HepG2 (cell line): ENCODE results near the gene TNS4. TPM values are rescaled to one million over a fixed set of nuclear protein-coding genes. Genes with fewer than 3 reads are reported as not detected.
A peak's percentile ranks its signal among the peaks of the same experiment; 100 is the strongest.

Experiments
- BCL3 ChIP-seq: sonication (generic); formaldehyde crosslinking; IDR thresholded peaks from 2 replicates; pipeline ENCODE4 v1.5.1; 2020; ENCODE audit warnings: mild to moderate bottlenecking, missing genetic modification reagents, moderate library complexity
- BORCS8-MEF2B ChIP-seq: sonication (generic); formaldehyde crosslinking; IDR thresholded peaks from 2 replicates; pipeline ENCODE4 v1.8.0; 2022; ENCODE audit warnings: mild to moderate bottlenecking, missing genetic modification reagents
- CEBPG ChIP-seq: IDR thresholded peaks from 2 replicates; pipeline ENCODE4 v1.6.1; 2016
- CHD4 ChIP-seq: fragments of 200-600 bp; sonication (generic); IDR thresholded peaks from 2 replicates; pipeline ENCODE4 v1.7.0; 2017; ENCODE audit warnings: mild to moderate bottlenecking, low read length, borderline replicate concordance
- KAT2B ChIP-seq: fragments of 150-350 bp; IDR thresholded peaks from 2 replicates; pipeline ENCODE4 v1.6.1; 2014; ENCODE audit warnings: low read depth, low read length, borderline replicate concordance
- KLF16 ChIP-seq, 2 experiments: sonication (generic) in 1 of 2; formaldehyde crosslinking in 1 of 2; IDR thresholded peaks; 2 replicates each; pipeline versions ENCODE4 v1.6.1 to v1.8.0; 2016 to 2023; ENCODE audit warnings: missing genetic modification reagents in 2 of 2, missing compliant biosample characterization in 1 of 2
- MIER2 ChIP-seq: IDR thresholded peaks from 2 replicates; pipeline ENCODE4 v1.6.1; 2016; ENCODE audit warnings: missing biosample characterization, missing genetic modification reagents
- RBM39 ChIP-seq: fragments of 200-400 bp; formaldehyde crosslinking; IDR thresholded peaks from one replicate; pipeline ENCODE4 v1.6.1; 2018; ENCODE audit warnings: antibody characterized with exemption, mild to moderate bottlenecking, low read depth, low read length; ENCODE audit not compliant: poor library complexity, severe bottlenecking
- SKI ChIP-seq: fragments of 450-650 bp; IDR thresholded peaks from one replicate; pipeline ENCODE4 v1.6.1; 2018; ENCODE audit warnings: mild to moderate bottlenecking; ENCODE audit not compliant: partially characterized antibody
- SMYD3 ChIP-seq: sonication (generic); formaldehyde crosslinking; IDR thresholded peaks from 2 replicates; pipeline ENCODE4 v1.8.1; 2023; ENCODE audit warnings: mild to moderate bottlenecking, missing genetic modification reagents
- SOX5 ChIP-seq: IDR thresholded peaks from 2 replicates; pipeline ENCODE4 v1.6.1; 2016; ENCODE audit warnings: borderline replicate concordance
- SUZ12 ChIP-seq: fragments of 150-350 bp; IDR thresholded peaks from 2 replicates; pipeline ENCODE4 v1.6.1; 2014; ENCODE audit warnings: low read depth, low read length
- TEAD3 ChIP-seq: optimal IDR thresholded peaks from 2 replicates; pipeline ENCODE3; 2016; ENCODE audit warnings: borderline replicate concordance
- ZFP36 ChIP-seq: fragments of 150-350 bp; IDR thresholded peaks from 2 replicates; pipeline ENCODE4 v1.6.1; 2018; ENCODE audit warnings: borderline replicate concordance, low read length, low read depth; ENCODE audit not compliant: partially characterized antibody
- ZFY ChIP-seq: sonication (generic); formaldehyde crosslinking; IDR thresholded peaks from 2 replicates; pipeline ENCODE4 v1.4.0; 2020; ENCODE audit warnings: missing genetic modification reagents
- ZNF383 ChIP-seq: sonication (generic); formaldehyde crosslinking; IDR thresholded peaks from 2 replicates; pipeline ENCODE4 v1.4.0; 2020; ENCODE audit warnings: missing genetic modification reagents, mild to moderate bottlenecking, borderline replicate concordance
- ZNF652 ChIP-seq: IDR thresholded peaks from 2 replicates; pipeline ENCODE4 v1.6.1; 2016; ENCODE audit warnings: low read depth, borderline replicate concordance
- ZNF788 ChIP-seq: sonication (generic); formaldehyde crosslinking; IDR thresholded peaks from 2 replicates; pipeline ENCODE4 v1.5.0; 2020; ENCODE audit warnings: mild to moderate bottlenecking, missing genetic modification reagents, borderline replicate concordance
- ZNF878 ChIP-seq: sonication (generic); formaldehyde crosslinking; IDR thresholded peaks from 2 replicates; pipeline ENCODE4 v1.8.1; 2023; ENCODE audit warnings: mild to moderate bottlenecking, missing genetic modification reagents, moderate library complexity
- ZSCAN20 ChIP-seq: sonication (generic); formaldehyde crosslinking; IDR thresholded peaks from 2 replicates; pipeline ENCODE4 v1.4.0; 2020; ENCODE audit warnings: missing genetic modification reagents, mild to moderate bottlenecking, borderline replicate concordance
- ZSCAN25 ChIP-seq: sonication (generic); formaldehyde crosslinking; IDR thresholded peaks from 2 replicates; pipeline ENCODE4 v1.8.0; 2022; ENCODE audit warnings: mild to moderate bottlenecking, missing genetic modification reagents
- polyA plus RNA-seq, 8 experiments: library from polyadenylated mRNA; depleted of rRNA in 3 of 8; stranded (reverse) in 7 of 8; unstranded in 1 of 8; fragments of >200 nt; fragmentation: Illumina TruSeq in 4 of 8; extraction: Trizol in 4 of 8; gene quantifications; 2 replicates each; pipeline versions ENCODE4 v1.2.1 to v1.2.3, GENCODE V29; 2011 to 2016; ENCODE audit warnings: low read depth in 4 of 8, missing spikeins in 1 of 8, mixed read lengths in 1 of 8; ENCODE audit not compliant: insufficient read depth in 1 of 8
- total RNA-seq, 5 experiments: library from RNA; depleted of rRNA; stranded (reverse); fragments of >200 nt; fragmentation: Illumina TruSeq; extraction: Trizol; gene quantifications; 2 replicates each; pipeline ENCODE4 v1.2.3, GENCODE V29; 2016; ENCODE audit warnings: low read depth in 1 of 5
- TF ChIP-seq, protein P1 (sequence below): IDR thresholded peaks from 2 replicates; pipeline ENCODE4 v1.6.1; 2016; ENCODE audit warnings: low read depth, borderline replicate concordance
- TF ChIP-seq, protein P2 (sequence below): sonication (generic); formaldehyde crosslinking; IDR thresholded peaks from 2 replicates; pipeline ENCODE4 v1.4.0; 2020; ENCODE audit warnings: missing genetic modification reagents
- TF ChIP-seq, protein P3 (sequence below): sonication (generic); formaldehyde crosslinking; IDR thresholded peaks from 2 replicates; pipeline ENCODE4 v1.4.0; 2020; ENCODE audit warnings: low read depth, mild to moderate bottlenecking, missing genetic modification reagents

Gene TNS4
- total and polyA plus RNA-seq, 2 of the 13 experiments (the other 11 are each of a cell fraction or from before 2014, with no cell fraction given): 0.58 to 2.1 TPM

GRCh38 chr17:40448639-40449261, 52.7 kb downstream of the TNS4 start (continued):
- TF ChIP-seq BCL3 (no peak), SKI (peak; percentile 91), KAT2B (no peak), CHD4 (no peak), SUZ12 (no peak), SMYD3 (CRISPR knock-in tag) (peak; percentile 93), ZNF652 (CRISPR knock-in tag) (no peak; the same call in 1 of the 2 replicates), CEBPG (CRISPR knock-in tag) (peak; percentile 79), ZFY (CRISPR knock-in tag) (0 out of 2 replicates have a peak, but pooled peaks have one; percentile 46), BORCS8-MEF2B (CRISPR knock-in tag) (peak; percentile 81; the same call in 1 of the 2 replicates), ZNF878 (CRISPR knock-in tag) (peak; percentile 85), ZNF788 (CRISPR knock-in tag) (peak; percentile 96; the same call in 1 of the 2 replicates), ZSCAN20 (CRISPR knock-in tag) (0 out of 2 replicates have a peak, but pooled peaks have one; percentile 88), RBM39 (no peak), ZNF383 (CRISPR knock-in tag) (no peak), SOX5 (CRISPR knock-in tag) (peak; percentile 93), MIER2 (CRISPR knock-in tag) (peak; percentile 77; the same call in 1 of the 2 replicates), ZSCAN25 (CRISPR knock-in tag) (no peak; the same call in 1 of the 2 replicates), TEAD3 (CRISPR knock-in tag) (peak; percentile 76), KLF16 (CRISPR knock-in tag; IDR thresholded peaks at IDR 0.05) (peak in 1 of 2 experiments; percentile 93; a peak in 2 of 4 replicates), ZFP36 (no peak)
- TF ChIP-seq, protein P1, sequence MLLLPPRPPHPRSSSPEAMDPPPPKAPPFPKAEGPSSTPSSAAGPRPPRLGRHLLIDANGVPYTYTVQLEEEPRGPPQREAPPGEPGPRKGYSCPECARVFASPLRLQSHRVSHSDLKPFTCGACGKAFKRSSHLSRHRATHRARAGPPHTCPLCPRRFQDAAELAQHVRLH (CRISPR knock-in tag): peak; percentile 65; the same call in 1 of the 2 replicates
- TF ChIP-seq, protein P2, sequence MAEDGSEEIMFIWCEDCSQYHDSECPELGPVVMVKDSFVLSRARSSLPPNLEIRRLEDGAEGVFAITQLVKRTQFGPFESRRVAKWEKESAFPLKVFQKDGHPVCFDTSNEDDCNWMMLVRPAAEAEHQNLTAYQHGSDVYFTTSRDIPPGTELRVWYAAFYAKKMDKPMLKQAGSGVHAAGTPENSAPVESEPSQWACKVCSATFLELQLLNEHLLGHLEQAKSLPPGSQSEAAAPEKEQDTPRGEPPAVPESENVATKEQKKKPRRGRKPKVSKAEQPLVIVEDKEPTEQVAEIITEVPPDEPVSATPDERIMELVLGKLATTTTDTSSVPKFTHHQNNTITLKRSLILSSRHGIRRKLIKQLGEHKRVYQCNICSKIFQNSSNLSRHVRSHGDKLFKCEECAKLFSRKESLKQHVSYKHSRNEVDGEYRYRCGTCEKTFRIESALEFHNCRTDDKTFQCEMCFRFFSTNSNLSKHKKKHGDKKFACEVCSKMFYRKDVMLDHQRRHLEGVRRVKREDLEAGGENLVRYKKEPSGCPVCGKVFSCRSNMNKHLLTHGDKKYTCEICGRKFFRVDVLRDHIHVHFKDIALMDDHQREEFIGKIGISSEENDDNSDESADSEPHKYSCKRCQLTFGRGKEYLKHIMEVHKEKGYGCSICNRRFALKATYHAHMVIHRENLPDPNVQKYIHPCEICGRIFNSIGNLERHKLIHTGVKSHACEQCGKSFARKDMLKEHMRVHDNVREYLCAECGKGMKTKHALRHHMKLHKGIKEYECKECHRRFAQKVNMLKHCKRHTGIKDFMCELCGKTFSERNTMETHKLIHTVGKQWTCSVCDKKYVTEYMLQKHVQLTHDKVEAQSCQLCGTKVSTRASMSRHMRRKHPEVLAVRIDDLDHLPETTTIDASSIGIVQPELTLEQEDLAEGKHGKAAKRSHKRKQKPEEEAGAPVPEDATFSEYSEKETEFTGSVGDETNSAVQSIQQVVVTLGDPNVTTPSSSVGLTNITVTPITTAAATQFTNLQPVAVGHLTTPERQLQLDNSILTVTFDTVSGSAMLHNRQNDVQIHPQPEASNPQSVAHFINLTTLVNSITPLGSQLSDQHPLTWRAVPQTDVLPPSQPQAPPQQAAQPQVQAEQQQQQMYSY: peak; percentile 83
- TF ChIP-seq, protein P3, sequence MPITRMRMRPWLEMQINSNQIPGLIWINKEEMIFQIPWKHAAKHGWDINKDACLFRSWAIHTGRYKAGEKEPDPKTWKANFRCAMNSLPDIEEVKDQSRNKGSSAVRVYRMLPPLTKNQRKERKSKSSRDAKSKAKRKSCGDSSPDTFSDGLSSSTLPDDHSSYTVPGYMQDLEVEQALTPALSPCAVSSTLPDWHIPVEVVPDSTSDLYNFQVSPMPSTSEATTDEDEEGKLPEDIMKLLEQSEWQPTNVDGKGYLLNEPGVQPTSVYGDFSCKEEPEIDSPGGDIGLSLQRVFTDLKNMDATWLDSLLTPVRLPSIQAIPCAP (CRISPR knock-in tag): no peak
